Sigmoid colon (tissue), 4 donors: ENCODE measurements around the gene IL23R.

Experiments used
- CTCF ChIP-seq, 4 experiments: fragments of 450-650 bp in 3 of 4; fragments of 200-600 bp in 1 of 4; IDR thresholded peaks; one replicate each; pipeline ENCODE4 v1.5.1; 2016 to 2019; ENCODE audit warnings: antibody characterized with exemption in 4 of 4, mild to moderate bottlenecking in 3 of 4, moderate library complexity in 2 of 4
- EP300 ChIP-seq, 4 donors: sonication (generic); formaldehyde crosslinking; IDR thresholded peaks; one replicate each; pipeline ENCODE4 v1.6.1; 2017; ENCODE audit warnings: antibody characterized with exemption in 4 of 4
- POLR2A ChIP-seq, 2 donors: fragments of 450-650 bp; IDR thresholded peaks; one replicate each; pipeline ENCODE4 v1.6.1; 2016; ENCODE audit warnings: antibody characterized with exemption in 2 of 2, mild to moderate bottlenecking in 2 of 2, moderate library complexity in 2 of 2
- POLR2AphosphoS5 ChIP-seq, 4 donors: sonication (generic); formaldehyde crosslinking; IDR thresholded peaks; one replicate each; pipeline ENCODE4 v1.6.1; 2017; ENCODE audit warnings: antibody characterized with exemption in 4 of 4

GRCh38 chr1:67148516-67149178 is 17.6 kb upstream of the IL23R start:
- TF ChIP-seq CTCF (IDR thresholded peaks at IDR 0.05) (no peak), POLR2A (IDR thresholded peaks at IDR 0.05) (no peak), EP300 (IDR thresholded peaks at IDR 0.05) (no peak), POLR2AphosphoS5 (IDR thresholded peaks at IDR 0.05) (no peak)
